GM19328 (cell line): Measurements from ENCODE around the gene MYOG.

ENCODE experiments used
- ATAC-seq: cut with Tn5 transposase; IDR thresholded peaks from one replicate; pipeline ENCODE4 v1.9.1; 2021; ENCODE audit warnings: mild to moderate bottlenecking, moderate library complexity; ENCODE audit not compliant: unreplicated experiment

The MYOG gene

GRCh38 chr1:203091199-203091477 lies 5.3 kb upstream of the MYOG start:
- ATAC-seq: no peak

GRCh38 chr1:203090421-203091198 lies 4.8 kb upstream of the MYOG start:
- no peak for ATAC-seq

- ATAC-seq: no peak
Observed at GRCh38 chr1:203089651-203090045, 3.8 kb upstream of the MYOG start.

GRCh38 chr1:203089001-203089650 lies 3.3 kb upstream of the MYOG start:
- ATAC-seq: no peak

- ATAC-seq: no peak
Observed at GRCh38 chr1:203088441-203088840, 2.6 kb upstream of the MYOG start.

- ATAC-seq: no peak
Observed at GRCh38 chr1:203086992-203087763, 1.4 kb upstream of the MYOG start.

- no peak for ATAC-seq
Observed at GRCh38 chr1:203084588-203085527, 954 bp downstream of the MYOG start.

GRCh38 chr1:203083463-203083921 lies 2.3 kb downstream of the MYOG start:
- no peak for ATAC-seq

- no peak for ATAC-seq
Observed at GRCh38 chr1:203082571-203083462, 3.0 kb downstream of the MYOG start.

- ATAC-seq: no peak
Observed at GRCh38 chr1:203082231-203082505, 3.6 kb downstream of the MYOG start.

- no peak for ATAC-seq
Observed at GRCh38 chr1:203081465-203082230, 4.2 kb downstream of the MYOG start.

GRCh38 chr1:203080456-203080855 lies 5.4 kb downstream of the MYOG start:
- no peak for ATAC-seq

- ATAC-seq: no peak
Observed at GRCh38 chr1:203078478-203078877, 7.3 kb downstream of the MYOG start.

GRCh38 chr1:203077956-203078355 lies 7.9 kb downstream of the MYOG start:
- ATAC-seq: no peak

- no peak for ATAC-seq
Observed at GRCh38 chr1:203077367-203077766, 8.4 kb downstream of the MYOG start.

GRCh38 chr1:203076031-203076511 lies 9.7 kb downstream of the MYOG start:
- no peak for ATAC-seq

GRCh38 chr1:203075236-203076030 lies 10.4 kb downstream of the MYOG start:
- no peak for ATAC-seq

GRCh38 chr1:203074610-203075009 lies 11.2 kb downstream of the MYOG start:
- no peak for ATAC-seq
